ENCODE results near the gene HEBP1. TPM values are rescaled to one million over a fixed set of nuclear protein-coding genes. Genes with fewer than 3 reads are reported as not detected.

The HEBP1 gene
- total and polyA plus RNA-seq, 7 donors: 32.1 to 85.8 (median 44.9) TPM

- Histone ChIP-seq H3K27me3 (no peaks in the 10 kb centered on the region), H3K4me3 (no peak overlapping the region), H3K9me3 (no peaks in the 10 kb centered on the region), H3K27ac (no peak overlapping the region), H3K36me3 (no peaks in the 10 kb centered on the region), H3K4me1 (peaks cover 0 to 11% (median 2%) of the 10 kb centered on the region in 4 donors)
- DNase-seq: no peak
- intact Hi-C loops (cut with DNase I): loop anchor here (10.0 kb wide), 1 partner anchor 191 kb away; the partner anchor contains the start of gene DDX47
- WGBS, 2 donors: 94% methylated on average over 2 of the region's 2 CpGs
- TF ChIP-seq CTCF (IDR thresholded peaks at IDR 0.05) (no peak), POLR2A (IDR thresholded peaks at IDR 0.05) (no peak), EP300 (IDR thresholded peaks at IDR 0.05) (no peak), POLR2AphosphoS5 (IDR thresholded peaks at IDR 0.05) (no peak)
Observed at GRCh38 chr12:13005649-13006048, 5.6 kb upstream of the HEBP1 start.

- no peak for TF ChIP-seq EP300 (IDR thresholded peaks at IDR 0.05)
- TF ChIP-seq POLR2A (IDR thresholded peaks at IDR 0.05): no peak
- no peak for TF ChIP-seq POLR2AphosphoS5 (IDR thresholded peaks at IDR 0.05)
- no peak for TF ChIP-seq CTCF (IDR thresholded peaks at IDR 0.05)
- Histone ChIP-seq H3K4me1 (peaks cover 0 to 11% (median 2%) of the 10 kb centered on the region in 4 donors), H3K4me3 (no peak overlapping the region), H3K36me3 (no peaks in the 10 kb centered on the region), H3K27ac (no peak overlapping the region), H3K9me3 (no peaks in the 10 kb centered on the region), H3K27me3 (no peaks in the 10 kb centered on the region)
- intact Hi-C loops (cut with DNase I): loop anchor here (10.0 kb wide), 1 partner anchor 190 kb away; the partner anchor contains the start of gene DDX47
- DNase-seq: no peak
- WGBS, 2 donors: 69 to 90% methylated on average over 3 of the region's 3 CpGs
Observed at GRCh38 chr12:13004986-13005385, 4.9 kb upstream of the HEBP1 start.

- peaks cover 0 to 15% (median 4%) of the 10 kb centered on the region in 4 donors for H3K4me1 ChIP-seq
- no peak for DNase-seq
- no peaks in the 10 kb centered on the region for H3K27me3 ChIP-seq
- WGBS, 2 donors: 88 to 92% methylated on average over 3 of the region's 3 CpGs
- no peaks in the 10 kb centered on the region for H3K9me3 ChIP-seq
- H3K36me3 ChIP-seq: no peaks in the 10 kb centered on the region
- intact Hi-C loops (cut with DNase I): loop anchor here (10.0 kb wide), 1 partner anchor 190 kb away; the partner anchor contains the start of gene DDX47
- H3K4me3 ChIP-seq: no peak overlapping the region
- TF ChIP-seq POLR2A (IDR thresholded peaks at IDR 0.05) (no peak), EP300 (IDR thresholded peaks at IDR 0.05) (no peak), POLR2AphosphoS5 (IDR thresholded peaks at IDR 0.05) (no peak), CTCF (IDR thresholded peaks at IDR 0.05) (no peak)
- H3K27ac ChIP-seq: no peak overlapping the region
Observed at GRCh38 chr12:13004361-13004760, 4.3 kb upstream of the HEBP1 start.

- Histone ChIP-seq H3K36me3 (no peaks in the 10 kb centered on the region), H3K4me3 (peak overlapping the region in 1 of 4 donors; percentile 62), H3K27ac (no peak overlapping the region), H3K4me1 (peaks cover 0 to 30% (median 15%) of the 10 kb centered on the region in 4 donors), H3K9me3 (no peaks in the 10 kb centered on the region), H3K27me3 (no peaks in the 10 kb centered on the region)
- WGBS, 2 donors: 97% methylated on average over 10 of the region's 10 CpGs
- no peak for DNase-seq
- intact Hi-C loops (cut with DNase I): loop anchor here (10.0 kb wide), 1 partner anchor 188 kb away; the partner anchor contains the start of gene DDX47
- TF ChIP-seq CTCF (IDR thresholded peaks at IDR 0.05): no peak
- TF ChIP-seq POLR2AphosphoS5 (IDR thresholded peaks at IDR 0.05): no peak
- TF ChIP-seq POLR2A (IDR thresholded peaks at IDR 0.05): no peak
- no peak for TF ChIP-seq EP300 (IDR thresholded peaks at IDR 0.05)
Observed at GRCh38 chr12:13002301-13003097, 2.4 kb upstream of the HEBP1 start.

Measured in sigmoid colon (tissue), 7 donors.